CD4-positive, alpha-beta T cell treated with Interleukin-10 for 1 hour (primary cell): ENCODE measurements around the gene ANKRD11.

Source experiments
- DNase-seq: peaks from one replicate; pipeline ENCODE4 v3.0.0-alpha.2; 2020

Gene ANKRD11

GRCh38 chr16:89324056-89325010 is 166.0 kb downstream of the ANKRD11 start:
- DNase-seq, result no peak

DNA sequence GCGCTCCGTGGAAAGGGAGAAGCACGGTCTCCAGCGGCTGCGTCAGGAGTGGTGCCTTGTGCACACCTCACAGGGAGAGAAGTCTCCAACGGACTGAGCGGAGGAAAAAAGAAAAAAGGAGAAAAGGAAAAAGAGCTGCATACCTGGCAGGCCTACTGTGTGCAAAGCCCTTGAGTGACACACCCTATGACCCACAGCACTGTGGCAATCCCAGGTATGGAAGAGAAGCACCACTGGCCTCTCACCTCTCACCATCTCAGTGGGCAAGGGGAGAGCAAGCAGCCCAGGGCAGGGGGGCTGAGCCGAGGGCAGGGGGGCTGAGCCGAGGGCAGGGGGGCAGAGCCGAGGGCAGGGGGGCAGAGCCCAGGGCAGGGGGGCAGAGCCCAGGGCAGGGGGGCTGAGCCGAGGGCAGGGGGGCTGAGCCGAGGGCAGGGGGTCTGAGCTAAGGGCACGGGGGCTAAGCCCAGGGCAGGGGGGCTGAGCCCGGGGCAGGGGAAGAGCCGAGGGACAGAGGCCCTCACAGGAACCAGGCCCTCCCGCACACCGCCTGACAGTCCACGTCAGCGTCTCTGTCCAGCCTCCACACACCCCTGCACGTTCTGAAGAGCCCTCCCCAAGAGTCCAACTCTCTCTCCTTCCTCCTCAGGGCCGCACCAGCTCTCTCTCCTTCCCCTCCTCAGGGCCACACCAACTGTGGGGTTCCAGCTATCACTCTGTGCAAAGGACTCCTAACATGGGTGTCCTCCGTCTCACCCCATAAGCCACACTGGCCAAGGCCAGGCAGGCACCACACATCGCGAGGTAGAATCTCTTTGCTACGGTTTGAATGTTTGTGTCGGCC is 167.0 kb downstream of the ANKRD11 start:
- DNase-seq, result no peak

DNA sequence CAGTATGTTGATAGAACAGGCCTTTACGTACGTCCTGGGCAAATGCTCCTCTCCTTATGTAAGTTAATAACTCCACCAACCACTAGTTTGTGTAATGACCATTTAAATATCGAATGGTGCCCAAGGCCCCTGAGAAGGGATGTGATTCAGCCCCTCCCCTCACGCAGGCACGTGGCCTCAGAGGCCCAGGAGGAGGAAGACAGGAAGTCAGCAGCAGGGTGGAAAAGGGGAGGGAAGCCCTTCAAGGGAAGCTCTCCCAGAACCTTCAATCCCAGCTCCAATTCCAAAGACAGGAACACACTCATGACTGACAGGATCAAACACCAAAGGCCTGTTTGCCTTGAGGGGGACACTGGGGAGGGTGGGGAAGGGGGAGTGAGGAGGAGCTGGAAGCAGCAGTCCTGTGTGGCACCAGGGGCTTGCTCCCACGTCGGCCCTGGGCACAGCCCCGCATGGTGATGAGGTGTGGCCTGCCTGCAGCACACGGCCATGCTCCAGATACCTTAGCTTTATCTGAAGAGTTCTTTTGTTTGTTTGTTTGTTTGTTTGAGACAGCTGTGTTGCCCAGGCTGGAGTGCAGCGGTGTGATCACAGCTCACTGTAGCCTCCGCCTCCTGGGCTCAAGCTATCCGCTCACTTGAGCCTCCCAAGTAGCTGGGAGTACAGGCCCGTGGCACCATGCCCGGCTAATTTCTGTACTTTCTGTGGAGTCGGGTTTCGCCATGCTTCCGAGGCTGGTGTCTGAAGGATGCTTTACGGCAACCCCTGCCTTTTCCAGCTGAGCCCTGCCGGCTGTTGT is 167.8 kb downstream of the ANKRD11 start:
- DNase-seq, result no peak

DNA sequence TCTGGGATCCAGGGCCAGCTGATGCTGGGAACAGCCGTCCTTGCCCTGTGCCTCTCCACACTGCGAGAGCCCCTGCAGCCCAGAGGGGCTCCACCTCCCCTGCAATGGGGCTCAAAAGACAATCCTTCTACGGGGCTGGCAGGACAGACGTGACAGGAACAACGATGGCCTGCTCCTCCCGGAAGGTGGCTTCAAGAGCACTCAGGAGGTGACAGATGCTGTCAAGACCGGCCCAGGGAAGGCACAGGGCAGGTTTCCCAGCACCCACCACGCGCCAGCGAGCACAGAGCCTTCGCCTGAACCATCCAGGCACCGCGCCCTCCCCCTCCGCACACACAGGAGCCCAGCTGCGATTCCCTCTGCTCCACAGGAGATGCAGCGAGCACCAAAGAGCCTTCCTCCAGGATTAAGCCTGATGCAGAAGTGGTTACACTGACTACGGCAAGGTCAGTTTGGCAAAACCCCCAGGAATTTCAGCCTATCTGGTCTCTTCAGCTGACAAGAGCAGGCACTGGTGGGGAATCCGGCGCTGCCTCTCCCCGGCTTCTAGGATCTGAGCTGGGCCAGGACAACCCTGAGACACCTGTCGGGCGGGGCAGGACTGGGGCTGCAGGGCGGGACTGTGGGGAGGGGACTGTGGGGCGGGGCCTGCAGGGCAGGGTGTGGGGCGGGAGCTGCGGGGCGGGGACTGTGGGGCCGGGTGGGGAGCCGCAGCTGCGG is 169.4 kb downstream of the ANKRD11 start:
- DNase-seq, result no peak

GRCh38 chr16:89319886-89320781 is 170.2 kb downstream of the ANKRD11 start:
- no peak for DNase-seq

- DNase-seq, result no peak
These were observed 170.8 kb downstream of the ANKRD11 start for GRCh38 chr16:89319631-89319885.

- DNase-seq, result no peak
These were observed 171.3 kb downstream of the ANKRD11 start for GRCh38 chr16:89318871-89319630.

GRCh38 chr16:89318430-89318758 is 172.0 kb downstream of the ANKRD11 start:
- no peak for DNase-seq

GRCh38 chr16:89317729-89318429 is 172.5 kb downstream of the ANKRD11 start:
- DNase-seq, result no peak

- DNase-seq, result no peak
These were observed 173.2 kb downstream of the ANKRD11 start for GRCh38 chr16:89317101-89317671.

GRCh38 chr16:89316701-89317100 is 173.7 kb downstream of the ANKRD11 start:
- no peak for DNase-seq

- DNase-seq, result peak; percentile 80
These were observed 174.4 kb downstream of the ANKRD11 start for GRCh38 chr16:89315791-89316581.

GRCh38 chr16:89315271-89315670 is 175.1 kb downstream of the ANKRD11 start:
- DNase-seq, result no peak

- DNase-seq, result no peak
These were observed 175.5 kb downstream of the ANKRD11 start for GRCh38 chr16:89314854-89315253.

GRCh38 chr16:89314357-89314756 is 176.0 kb downstream of the ANKRD11 start:
- peak; percentile 42 for DNase-seq

DNA sequence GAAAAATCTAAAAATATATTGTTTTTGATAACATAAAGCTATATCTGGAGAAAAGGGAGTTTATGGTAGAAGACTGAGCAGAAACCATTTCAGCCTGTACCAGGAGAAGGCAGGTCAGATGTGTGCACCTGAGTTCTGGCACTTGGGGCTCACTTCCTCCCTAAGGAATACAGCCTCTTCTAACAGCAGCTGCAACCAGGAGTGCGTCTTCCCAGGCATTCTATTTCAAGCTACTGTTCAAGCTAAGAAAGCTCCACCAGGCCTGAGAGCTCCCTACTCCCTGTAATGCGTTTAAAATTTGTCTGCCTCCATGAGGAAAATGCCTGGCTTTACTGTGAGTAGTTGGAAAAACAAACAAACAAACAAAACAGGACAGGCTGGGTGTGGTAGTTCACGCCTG is 176.8 kb downstream of the ANKRD11 start:
- no peak for DNase-seq

DNA sequence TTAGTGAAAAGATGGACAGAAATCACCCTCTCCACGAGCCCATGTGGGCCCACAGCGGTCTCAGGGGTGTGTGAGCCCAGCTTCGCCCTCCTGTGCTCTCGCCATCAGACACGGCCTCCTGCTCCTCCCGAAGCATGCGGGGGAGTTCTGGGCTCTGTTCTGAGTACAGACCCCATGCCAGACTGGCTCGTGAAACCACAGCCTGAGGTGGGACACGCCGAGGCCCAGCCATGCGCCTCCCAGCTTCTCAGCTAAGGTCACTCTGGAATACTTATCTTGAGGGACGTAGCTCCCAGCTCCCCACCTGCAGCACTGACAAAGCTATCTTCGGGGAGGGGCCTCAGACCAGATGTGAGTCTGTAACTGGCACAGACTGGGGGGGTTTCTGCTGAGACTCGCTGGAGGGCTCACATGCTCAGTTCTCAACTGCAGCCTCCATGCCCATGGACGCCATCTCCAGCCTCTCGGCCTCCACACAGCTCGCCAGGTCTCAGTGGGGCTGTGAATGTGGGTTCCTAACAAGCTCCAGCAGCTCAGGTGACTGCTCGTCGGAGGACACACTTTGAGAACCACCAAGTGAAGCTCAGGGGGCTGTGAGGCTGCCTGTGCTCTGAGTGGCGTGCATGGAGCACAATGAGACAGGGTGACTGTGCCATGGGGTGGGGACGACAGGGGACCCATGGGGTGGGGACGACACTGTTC is 177.6 kb downstream of the ANKRD11 start:
- DNase-seq, result no peak

DNA sequence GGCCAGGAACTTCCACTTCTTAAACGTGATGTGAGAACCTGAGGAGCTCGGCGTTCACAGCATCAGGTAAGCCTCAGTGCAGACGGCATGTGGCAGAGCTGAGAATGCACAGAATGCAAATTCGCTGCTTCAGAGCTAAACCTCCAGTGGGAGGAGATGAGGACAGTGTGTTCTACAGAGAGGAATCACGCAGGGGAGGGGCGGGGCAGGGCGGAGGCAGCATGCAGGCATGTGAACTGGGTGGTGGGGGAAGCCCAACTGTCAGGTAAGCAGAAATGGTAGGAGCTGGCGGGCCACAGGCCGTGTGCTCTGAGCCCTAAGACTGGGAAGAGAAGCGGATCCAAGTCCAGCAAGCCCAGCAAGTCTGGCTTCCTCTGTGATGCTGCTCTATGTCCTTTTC is 178.2 kb downstream of the ANKRD11 start:
- DNase-seq, result no peak
